Jurkat, Clone E6-1 (cell line): ENCODE results near the gene U2SURP. TPM values are rescaled to one million over a fixed set of nuclear protein-coding genes. Genes with fewer than 3 reads are reported as not detected.

Experiments used
- DNase-seq: peaks from one replicate; pipeline ENCODE4 v3.0.0-alpha.2; 2011; ENCODE audit warnings: low read depth, low spot score
- H3K4me3 ChIP-seq: 2 replicates; pipeline ENCODE4 v1.5.1; 2011; ENCODE audit warnings: mild to moderate bottlenecking, low read length, control low read depth, moderate library complexity
- polyA plus RNA-seq: library from polyadenylated mRNA; unstranded; fragments of >200 nt; gene quantifications from one replicate; pipeline ENCODE4 v1.2.1, GENCODE V29; 2012; ENCODE audit warnings: missing spikeins; ENCODE audit not compliant: insufficient read length, insufficient read depth

U2SURP gene
- polyA plus RNA-seq = 109 TPM

DNA sequence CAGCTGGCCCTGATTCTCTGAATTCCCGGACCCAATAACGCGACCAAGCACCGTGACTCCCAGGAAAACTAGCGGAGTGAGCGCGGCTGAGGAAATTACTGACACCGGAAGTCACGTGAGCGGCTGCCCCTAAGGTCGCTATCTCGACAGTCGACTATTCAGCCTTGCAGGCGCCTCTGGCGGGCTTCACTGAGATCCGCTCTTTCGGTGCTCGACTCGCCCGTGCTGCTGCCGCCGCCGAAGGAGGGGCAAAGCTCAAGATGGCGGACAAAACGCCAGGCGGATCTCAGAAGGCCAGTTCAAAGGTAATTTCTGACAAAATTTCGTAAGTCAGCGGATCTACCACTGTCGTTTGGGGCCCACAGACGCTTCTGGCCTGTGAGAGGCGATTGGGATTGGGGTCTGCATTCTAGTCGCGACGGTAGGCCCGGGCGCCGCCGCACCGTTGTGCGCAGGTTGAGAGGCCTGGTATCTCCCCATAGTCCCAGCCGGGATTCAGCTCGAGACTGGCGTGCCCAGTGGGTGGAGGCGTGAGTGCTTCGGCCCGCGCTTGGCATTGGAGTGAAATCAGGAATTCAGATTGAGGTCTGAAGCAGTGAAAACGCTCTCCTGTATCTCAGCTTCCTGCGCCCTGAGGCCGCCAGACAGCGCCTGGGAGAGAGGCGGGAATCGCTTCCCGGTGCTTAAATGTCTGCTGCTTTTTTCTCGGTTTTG is at the start of gene U2SURP:
U2SURP (plus strand) TSS at position 202 of the 714 bp plus-strand sequence; CDS start at position 261, 59 bp downstream.
- peak within 1 kb of the TSS; percentile 96 for H3K4me3 ChIP-seq
- DNase-seq = peak; percentile 94

DNA sequence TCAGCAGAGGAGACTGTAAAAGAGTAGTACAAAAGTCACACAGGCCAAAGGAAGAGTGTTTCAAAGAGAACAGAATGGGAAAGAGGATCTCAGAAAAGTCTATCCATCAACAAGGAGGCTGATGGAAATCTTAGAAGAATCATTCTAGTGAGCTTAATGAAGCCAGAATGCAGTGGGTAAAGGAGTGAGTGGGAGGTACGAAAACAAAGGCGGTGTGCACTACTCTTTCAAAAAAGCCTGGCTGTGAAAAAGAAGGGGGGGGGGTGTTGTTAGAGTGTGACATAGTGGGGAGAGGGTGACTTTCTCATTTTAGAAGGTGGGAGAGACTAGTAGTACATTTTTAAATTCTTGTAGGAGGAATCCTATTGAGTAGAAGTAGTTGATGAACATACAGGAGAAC is 49.6 kb upstream of the U2SURP start:
- no peak overlapping the region for H3K4me3 ChIP-seq
- DNase-seq = no peak

GRCh38 chr3:142952272-142953193 is 48.8 kb upstream of the U2SURP start:
- DNase-seq = no peak
- no peak overlapping the region for H3K4me3 ChIP-seq

- no peak overlapping the region for H3K4me3 ChIP-seq
- DNase-seq = no peak
These were observed 47.9 kb upstream of the U2SURP start for GRCh38 chr3:142953443-142953842.

- no peak for DNase-seq
- no peak overlapping the region for H3K4me3 ChIP-seq
These were observed 42.7 kb upstream of the U2SURP start for GRCh38 chr3:142958707-142959106.

DNA sequence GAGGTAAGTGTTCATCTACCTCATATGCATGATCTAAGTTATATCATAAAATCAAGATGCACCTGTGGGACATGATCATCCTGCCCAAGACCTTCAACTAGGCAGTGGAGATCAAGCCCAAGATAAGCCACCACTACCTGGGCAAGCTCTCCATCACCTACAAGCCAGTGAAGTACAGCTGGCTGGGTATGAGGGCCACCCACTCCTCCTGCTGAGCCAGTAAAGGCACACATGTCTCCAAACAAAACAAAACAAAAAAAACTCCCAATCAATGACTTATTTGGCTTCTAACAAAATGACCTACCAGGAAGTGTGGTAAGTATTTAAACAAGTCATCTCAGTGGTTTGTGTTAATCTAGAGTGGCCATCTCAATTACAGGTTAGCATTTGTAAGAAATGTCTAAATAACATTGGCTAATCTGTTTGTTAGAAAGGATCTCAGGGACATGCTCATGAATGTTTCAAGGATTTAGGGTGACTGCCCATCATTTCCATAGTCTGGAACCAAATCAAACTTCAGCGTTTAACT is 41.0 kb upstream of the U2SURP start:
- H3K4me3 ChIP-seq = no peak overlapping the region

GRCh38 chr3:142961539-142961938 is 39.8 kb upstream of the U2SURP start:
- no peak overlapping the region for H3K4me3 ChIP-seq
- DNase-seq = no peak

More for the DNA sequence above, 41.0 kb upstream of the U2SURP start:
- DNase-seq = no peak

DNA sequence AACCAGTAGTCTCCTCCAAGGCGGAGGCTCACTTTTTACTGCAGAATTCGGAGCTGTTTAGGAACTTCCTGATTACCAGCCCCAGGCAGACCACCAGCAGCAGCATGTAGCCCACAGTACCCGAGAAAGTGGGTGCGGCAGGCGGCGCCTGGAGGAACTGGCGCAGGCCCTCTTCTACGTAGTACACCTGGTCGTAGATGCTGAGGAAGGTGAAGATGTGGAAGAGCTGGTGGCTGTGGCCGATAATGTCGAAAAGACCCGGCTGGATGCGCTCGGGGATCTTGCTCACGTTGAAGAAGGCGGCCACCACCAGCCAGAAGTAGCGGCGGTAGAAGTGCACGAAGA is 39.2 kb upstream of the U2SURP start:
- H3K4me3 ChIP-seq = no peak overlapping the region
- no peak for DNase-seq

DNA sequence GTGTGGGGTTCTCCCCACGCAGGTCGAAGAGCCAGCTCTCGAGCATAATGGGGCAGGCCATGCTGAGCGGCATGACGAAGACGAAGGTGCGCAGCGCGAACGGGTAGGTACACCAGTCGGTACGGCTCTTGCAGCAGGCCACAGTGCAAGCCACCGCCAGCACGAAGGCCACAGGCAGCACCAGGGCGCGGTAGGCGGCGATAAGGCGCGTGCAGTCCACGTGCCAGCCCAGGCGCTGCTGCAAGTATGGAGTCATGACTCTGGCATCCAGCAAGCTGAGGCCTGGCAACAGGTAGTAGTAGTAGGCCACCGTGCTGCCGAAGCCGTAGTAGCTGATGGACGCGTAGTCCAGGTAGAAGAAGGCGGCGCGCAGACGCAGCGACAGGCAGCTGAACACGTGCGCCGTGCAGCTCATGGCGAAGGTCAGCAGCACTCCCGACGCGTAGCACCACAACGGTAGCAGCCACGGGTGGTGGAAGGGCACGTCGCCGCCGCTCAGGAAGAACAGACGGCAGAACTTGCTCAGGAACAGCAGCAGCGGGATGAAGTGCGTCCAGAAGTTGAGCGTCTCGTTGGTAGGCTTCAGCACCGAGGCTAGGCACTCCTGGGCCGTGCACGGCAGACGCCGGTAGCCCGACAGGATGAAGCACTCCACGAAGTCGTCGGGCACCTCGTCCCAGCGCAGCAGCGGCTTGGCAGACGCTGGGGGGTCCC is 38.7 kb upstream of the U2SURP start:
- DNase-seq = no peak
- H3K4me3 ChIP-seq = no peak overlapping the region

DNA sequence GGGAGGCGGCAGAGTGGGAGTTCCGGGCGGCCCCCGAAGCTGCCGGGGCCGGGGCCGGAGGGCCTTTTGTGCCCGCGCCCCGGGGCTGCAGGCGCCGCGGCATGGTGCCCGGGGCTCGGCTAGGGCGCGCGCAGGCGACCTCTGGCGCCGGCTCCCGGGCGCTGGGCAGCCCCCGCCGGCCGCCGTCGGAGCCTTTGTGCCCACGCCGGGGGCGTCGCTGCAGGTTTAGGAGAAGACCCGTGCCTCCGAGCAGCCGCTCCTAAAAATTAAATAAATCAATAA is 38.2 kb upstream of the U2SURP start:
- peak overlapping the region; percentile 50 for H3K4me3 ChIP-seq
- DNase-seq = no peak

DNA sequence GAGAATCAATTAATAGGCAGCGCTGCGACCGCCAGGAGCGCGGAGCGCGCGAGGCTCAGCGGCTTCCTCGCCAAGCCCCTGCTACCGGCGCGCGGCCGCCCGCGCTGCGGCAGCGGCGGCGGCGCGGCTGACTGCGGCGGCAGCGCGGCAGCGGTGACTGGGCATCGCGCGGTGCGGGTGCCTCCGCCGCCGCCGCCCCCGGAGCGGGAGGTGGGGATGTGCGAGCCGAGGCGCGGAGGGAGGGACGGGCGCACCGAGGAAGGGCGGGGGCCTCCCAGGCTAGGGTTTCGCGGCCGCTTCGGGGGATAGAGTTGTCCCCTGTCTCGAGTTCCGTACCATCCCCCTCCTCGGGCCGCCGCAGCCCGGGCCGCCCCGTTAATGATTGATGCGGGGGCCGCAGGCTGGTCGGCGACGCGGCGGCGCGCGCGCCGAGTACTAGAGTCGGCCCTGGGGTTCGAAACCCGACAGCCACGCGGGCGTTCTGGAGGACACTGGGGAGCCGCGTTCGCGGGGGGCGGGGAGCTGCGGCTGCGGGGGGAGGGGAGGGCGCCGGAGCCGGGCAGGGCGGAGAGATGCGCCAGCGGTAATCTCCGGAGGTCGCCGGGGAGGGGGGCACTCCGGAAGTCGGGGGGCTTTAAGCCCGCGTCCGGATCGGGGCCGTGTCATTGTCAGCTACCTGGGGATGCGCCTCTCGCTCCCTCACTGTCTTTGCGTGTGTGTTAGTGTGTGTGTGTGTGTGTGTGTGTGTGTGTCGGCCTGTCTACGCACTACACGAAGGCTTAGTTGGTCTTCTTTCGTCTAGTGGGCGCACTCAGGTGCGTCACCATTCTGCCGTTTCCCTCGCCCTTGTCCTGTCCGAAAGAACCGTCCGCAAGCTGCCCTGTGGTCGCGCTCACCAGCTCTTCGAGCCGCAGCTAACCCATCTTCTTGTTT is 37.6 kb upstream of the U2SURP start, which contains the start of gene PAQR9:
PAQR9 (minus strand) TSS at position 159 of the 933 bp plus-strand sequence. CDS start 338 bp downstream, outside the sequence.
- H3K4me3 ChIP-seq = peak within 1 kb of the TSS; percentile 50
- peak; percentile 11 for DNase-seq

GRCh38 chr3:142965581-142965980 is 35.8 kb upstream of the U2SURP start:
- H3K4me3 ChIP-seq = no peak overlapping the region
- DNase-seq = no peak

- no peak for DNase-seq
- H3K4me3 ChIP-seq = no peak overlapping the region
These were observed 34.6 kb upstream of the U2SURP start for GRCh38 chr3:142966808-142967207.

- DNase-seq = no peak
- no peak overlapping the region for H3K4me3 ChIP-seq
These were observed 32.9 kb upstream of the U2SURP start for GRCh38 chr3:142968319-142969025.

- DNase-seq = no peak
These were observed 29.9 kb upstream of the U2SURP start for GRCh38 chr3:142971431-142971830.

GRCh38 chr3:142972092-142972753 is 29.1 kb upstream of the U2SURP start:
- no peak for DNase-seq

More at GRCh38 chr3:142971431-142971830, 29.9 kb upstream of the U2SURP start:
- no peak overlapping the region for H3K4me3 ChIP-seq

DNA sequence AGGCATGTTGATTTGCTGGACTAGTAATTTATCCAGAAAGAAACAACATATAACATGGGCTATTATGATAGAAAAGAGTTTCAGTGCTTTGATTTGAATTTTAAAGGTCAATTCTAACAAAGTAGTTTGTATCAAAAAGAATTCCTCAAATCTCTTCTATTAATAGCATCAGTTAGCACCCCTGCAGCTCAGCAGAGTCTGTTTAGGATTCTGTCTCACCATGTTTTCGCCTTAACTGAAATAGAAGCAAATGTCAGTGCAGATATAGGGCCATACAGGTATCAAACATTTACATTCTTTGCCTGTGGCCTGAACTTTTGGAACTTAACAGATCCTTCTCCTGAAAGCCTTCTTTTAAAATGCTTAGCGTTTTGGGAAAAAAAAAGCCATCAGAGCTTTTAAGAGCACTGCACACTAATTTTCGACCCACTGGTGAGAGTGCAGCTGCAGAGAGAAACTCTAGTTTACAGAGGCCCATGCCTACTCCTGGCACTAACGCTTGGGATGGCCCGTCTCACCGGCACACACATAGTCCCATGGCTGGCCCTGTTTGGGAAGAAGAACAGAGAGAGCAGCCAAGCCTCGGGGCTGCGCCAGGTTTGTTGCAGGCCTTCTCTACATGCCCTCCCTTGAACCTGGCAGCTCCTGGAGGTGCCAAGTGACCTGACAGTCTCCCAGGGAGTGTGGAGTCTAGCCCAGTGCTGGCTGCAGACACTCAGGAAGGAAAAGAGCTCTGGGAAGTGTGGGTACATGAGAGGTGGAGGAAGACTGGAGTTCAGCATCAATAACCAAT is 28.0 kb upstream of the U2SURP start:
- no peak overlapping the region for H3K4me3 ChIP-seq
- no peak for DNase-seq

More at GRCh38 chr3:142972092-142972753, 29.1 kb upstream of the U2SURP start:
- H3K4me3 ChIP-seq = no peak overlapping the region
